HEK293 (cell line): ENCODE data around the gene TECTA.

ENCODE experiments used
- KLF16 ChIP-seq: fragments of 450-650 bp; formaldehyde crosslinking; IDR thresholded peaks from 2 replicates; pipeline ENCODE4 v1.5.1; 2017; ENCODE audit warnings: missing biosample characterization, missing genetic modification characterization
- TRIM28 ChIP-seq: IDR thresholded peaks from 2 replicates; pipeline ENCODE4 v1.6.1; 2011; ENCODE audit warnings: low read length, control low read depth, borderline replicate concordance
- ZBTB1 ChIP-seq: fragments of 450-650 bp; formaldehyde crosslinking; IDR thresholded peaks from 2 replicates; pipeline ENCODE4 v1.5.1; 2016; ENCODE audit warnings: missing biosample characterization, missing genetic modification characterization
- ZBTB21 ChIP-seq: fragments of 450-650 bp; formaldehyde crosslinking; IDR thresholded peaks from 2 replicates; pipeline ENCODE4 v1.5.1; 2017; ENCODE audit warnings: missing biosample characterization, missing genetic modification characterization
- ZNF335 ChIP-seq: fragments of 450-650 bp; formaldehyde crosslinking; conservative IDR thresholded peaks from 2 replicates; pipeline ENCODE4 v1.5.1; 2016; ENCODE audit warnings: missing biosample characterization, missing genetic modification characterization
- ZNF473 ChIP-seq: fragments of 450-650 bp; formaldehyde crosslinking; IDR thresholded peaks from 2 replicates; pipeline ENCODE4 v1.5.1; 2017; ENCODE audit warnings: missing biosample characterization, missing genetic modification characterization
- ZNF48 ChIP-seq: fragments of 450-650 bp; formaldehyde crosslinking; IDR thresholded peaks from 2 replicates; pipeline ENCODE4 v1.5.1; 2016; ENCODE audit warnings: missing biosample characterization, missing genetic modification characterization
- ZNF791 ChIP-seq: fragments of 450-650 bp; formaldehyde crosslinking; IDR thresholded peaks from 2 replicates; pipeline ENCODE4 v1.5.1; 2016; ENCODE audit warnings: missing biosample characterization, missing genetic modification characterization
- TF ChIP-seq, protein P1 (sequence below): fragments of 450-650 bp; formaldehyde crosslinking; IDR thresholded peaks from 2 replicates; pipeline ENCODE4 v1.5.1; 2016; ENCODE audit warnings: missing biosample characterization, missing genetic modification characterization

DNA sequence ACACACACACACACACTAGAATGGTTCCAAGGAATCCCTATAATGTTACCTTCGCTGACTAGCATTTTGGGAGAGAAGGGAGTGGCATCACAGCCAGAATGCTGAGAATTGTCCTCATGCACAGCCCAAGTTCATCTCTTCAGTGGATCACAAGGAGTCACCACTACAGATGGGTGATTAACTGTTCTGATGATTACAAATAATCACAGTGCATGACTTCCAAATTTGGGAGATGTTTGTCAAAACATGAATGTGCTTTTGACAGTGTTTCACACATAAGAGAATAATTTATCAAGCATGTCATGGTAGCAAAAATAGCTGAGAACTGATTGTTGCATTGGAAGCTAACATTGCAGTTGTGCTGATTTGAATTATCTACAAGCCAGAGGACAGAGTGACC, 110.6 kb downstream of the TECTA start:
- TF ChIP-seq, protein P1, sequence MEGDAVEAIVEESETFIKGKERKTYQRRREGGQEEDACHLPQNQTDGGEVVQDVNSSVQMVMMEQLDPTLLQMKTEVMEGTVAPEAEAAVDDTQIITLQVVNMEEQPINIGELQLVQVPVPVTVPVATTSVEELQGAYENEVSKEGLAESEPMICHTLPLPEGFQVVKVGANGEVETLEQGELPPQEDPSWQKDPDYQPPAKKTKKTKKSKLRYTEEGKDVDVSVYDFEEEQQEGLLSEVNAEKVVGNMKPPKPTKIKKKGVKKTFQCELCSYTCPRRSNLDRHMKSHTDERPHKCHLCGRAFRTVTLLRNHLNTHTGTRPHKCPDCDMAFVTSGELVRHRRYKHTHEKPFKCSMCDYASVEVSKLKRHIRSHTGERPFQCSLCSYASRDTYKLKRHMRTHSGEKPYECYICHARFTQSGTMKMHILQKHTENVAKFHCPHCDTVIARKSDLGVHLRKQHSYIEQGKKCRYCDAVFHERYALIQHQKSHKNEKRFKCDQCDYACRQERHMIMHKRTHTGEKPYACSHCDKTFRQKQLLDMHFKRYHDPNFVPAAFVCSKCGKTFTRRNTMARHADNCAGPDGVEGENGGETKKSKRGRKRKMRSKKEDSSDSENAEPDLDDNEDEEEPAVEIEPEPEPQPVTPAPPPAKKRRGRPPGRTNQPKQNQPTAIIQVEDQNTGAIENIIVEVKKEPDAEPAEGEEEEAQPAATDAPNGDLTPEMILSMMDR (tag by site-specific recombination), result no peak
- TF ChIP-seq KLF16 (tag by site-specific recombination), result no peak
- no peak for TF ChIP-seq ZNF473 (tag by site-specific recombination)
- no peak for TF ChIP-seq ZNF335 (tag by site-specific recombination)
- TF ChIP-seq ZNF791 (tag by site-specific recombination), result no peak
- no peak for TF ChIP-seq ZBTB1 (tag by site-specific recombination)
- TF ChIP-seq ZBTB21 (tag by site-specific recombination), result no peak
- no peak for TF ChIP-seq TRIM28
- no peak for TF ChIP-seq ZNF48
